Measurements from ENCODE around the gene CTXND2. TPM values are rescaled to one million over a fixed set of nuclear protein-coding genes. Genes with fewer than 3 reads are reported as not detected.

The CTXND2 gene
- total RNA-seq, 2 experiments from 2014 or later, result not detected

DNA sequence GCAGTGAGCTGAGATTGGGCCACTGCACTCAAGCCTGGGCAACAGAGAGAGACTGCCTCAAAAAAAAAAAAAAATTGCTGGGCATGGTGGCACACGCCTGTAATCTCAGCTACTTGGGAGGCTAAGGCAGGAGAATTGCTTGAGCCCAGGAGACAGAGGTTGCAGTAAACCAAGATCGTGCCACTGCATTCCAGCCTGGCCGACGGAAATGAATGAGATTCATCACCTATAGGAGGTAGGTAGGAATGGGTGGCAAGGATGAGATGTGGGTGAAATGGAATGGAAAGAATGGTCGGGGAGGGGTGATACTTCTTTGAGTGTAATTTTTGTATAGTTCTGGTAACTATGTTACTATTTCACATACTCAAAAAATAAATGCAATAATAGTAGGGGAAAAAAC is 15.4 kb downstream of the CTXND2 start:
- POLR2A ChIA-PET, result no interaction called here
- intact Hi-C loops (cut with micrococcal nuclease; ENCODE audit: unreplicated experiment), result no loop called here
- H3K36me3 ChIP-seq (ENCODE audit: insufficient read depth, low read length), result no peaks in the 10 kb centered on the region
- CTCF ChIA-PET (ENCODE audit: unreplicated experiment), result no interaction called here
- TF ChIP-seq, protein P1, sequence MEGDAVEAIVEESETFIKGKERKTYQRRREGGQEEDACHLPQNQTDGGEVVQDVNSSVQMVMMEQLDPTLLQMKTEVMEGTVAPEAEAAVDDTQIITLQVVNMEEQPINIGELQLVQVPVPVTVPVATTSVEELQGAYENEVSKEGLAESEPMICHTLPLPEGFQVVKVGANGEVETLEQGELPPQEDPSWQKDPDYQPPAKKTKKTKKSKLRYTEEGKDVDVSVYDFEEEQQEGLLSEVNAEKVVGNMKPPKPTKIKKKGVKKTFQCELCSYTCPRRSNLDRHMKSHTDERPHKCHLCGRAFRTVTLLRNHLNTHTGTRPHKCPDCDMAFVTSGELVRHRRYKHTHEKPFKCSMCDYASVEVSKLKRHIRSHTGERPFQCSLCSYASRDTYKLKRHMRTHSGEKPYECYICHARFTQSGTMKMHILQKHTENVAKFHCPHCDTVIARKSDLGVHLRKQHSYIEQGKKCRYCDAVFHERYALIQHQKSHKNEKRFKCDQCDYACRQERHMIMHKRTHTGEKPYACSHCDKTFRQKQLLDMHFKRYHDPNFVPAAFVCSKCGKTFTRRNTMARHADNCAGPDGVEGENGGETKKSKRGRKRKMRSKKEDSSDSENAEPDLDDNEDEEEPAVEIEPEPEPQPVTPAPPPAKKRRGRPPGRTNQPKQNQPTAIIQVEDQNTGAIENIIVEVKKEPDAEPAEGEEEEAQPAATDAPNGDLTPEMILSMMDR (conservative IDR thresholded peaks at IDR 0.05; ENCODE audit: low read length), result no peak
- TF ChIP-seq EZH2phosphoT487 (IDR thresholded peaks at IDR 0.05; ENCODE audit: borderline replicate concordance, low read depth, low read length), result no peak
- no peak for DNase-seq (ENCODE audit: low spot score)
- no peaks in the 10 kb centered on the region for H4K20me1 ChIP-seq (ENCODE audit: insufficient read depth, low read length)
- no peak overlapping the region for H3K27ac ChIP-seq (ENCODE audit: low read depth, low read length, poor library complexity, severe bottlenecking)
- H3K79me2 ChIP-seq (ENCODE audit: insufficient read depth, low read depth, low read length), result no peaks in the 10 kb centered on the region
- H2AFZ ChIP-seq (ENCODE audit: low read length), result no peak overlapping the region
- no peak overlapping the region for H3K4me3 ChIP-seq (ENCODE audit: low read depth, low read length, poor library complexity, severe bottlenecking)
- no peaks in the 10 kb centered on the region for H3K4me1 ChIP-seq (ENCODE audit: insufficient read depth, low read length, poor library complexity, severe bottlenecking)
- H3K9me2 ChIP-seq (ENCODE audit: insufficient read depth, low read length), result no peaks in the 10 kb centered on the region
- no peaks in the 10 kb centered on the region for H3K9me3 ChIP-seq (ENCODE audit: low read length)
- no peak overlapping the region for H3K4me2 ChIP-seq (ENCODE audit: low read length)
- no TSS peak for BruUV-seq (replicated peaks)

DNA sequence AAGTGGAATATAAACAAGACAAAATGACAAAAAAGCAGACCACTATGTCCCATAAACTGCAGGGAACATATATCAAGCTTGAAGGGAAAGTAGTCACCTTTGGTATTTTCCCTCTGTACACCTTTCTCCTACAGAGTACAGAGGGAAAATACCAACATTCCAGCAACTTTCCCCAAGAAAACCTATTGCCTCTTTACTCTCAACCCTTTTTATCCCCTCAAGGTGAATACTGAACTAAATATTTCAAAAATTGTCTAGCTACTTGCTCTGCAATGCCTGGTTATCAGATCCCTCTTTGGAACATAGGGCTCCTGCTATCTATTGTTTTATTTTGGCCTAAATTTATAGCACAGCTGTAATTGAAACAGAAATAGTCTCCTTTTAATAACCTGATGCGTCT is 15.8 kb downstream of the CTXND2 start:
- H4K20me1 ChIP-seq (ENCODE audit: insufficient read depth, low read length), result no peaks in the 10 kb centered on the region
- H3K79me2 ChIP-seq (ENCODE audit: insufficient read depth, low read depth, low read length), result no peaks in the 10 kb centered on the region
- no TSS peak for BruUV-seq (replicated peaks)
- intact Hi-C loops (cut with micrococcal nuclease; ENCODE audit: unreplicated experiment), result no loop called here
- H3K4me2 ChIP-seq (ENCODE audit: low read length), result no peak overlapping the region
- no peaks in the 10 kb centered on the region for H3K9me3 ChIP-seq (ENCODE audit: low read length)
- no peak for DNase-seq (ENCODE audit: low spot score)
- no peak overlapping the region for H3K27ac ChIP-seq (ENCODE audit: low read depth, low read length, poor library complexity, severe bottlenecking)
- ChIA-PET CTCF (ENCODE audit: unreplicated experiment) (no interaction called here), POLR2A (no interaction called here)
- TF ChIP-seq EZH2phosphoT487 (IDR thresholded peaks at IDR 0.05; ENCODE audit: borderline replicate concordance, low read depth, low read length), result no peak
- TF ChIP-seq, protein P1 (conservative IDR thresholded peaks at IDR 0.05; ENCODE audit: low read length), result no peak
- H3K4me1 ChIP-seq (ENCODE audit: insufficient read depth, low read length, poor library complexity, severe bottlenecking), result no peaks in the 10 kb centered on the region
- H2AFZ ChIP-seq (ENCODE audit: low read length), result no peak overlapping the region
- no peaks in the 10 kb centered on the region for H3K9me2 ChIP-seq (ENCODE audit: insufficient read depth, low read length)
- no peak overlapping the region for H3K4me3 ChIP-seq (ENCODE audit: low read depth, low read length, poor library complexity, severe bottlenecking)
- H3K36me3 ChIP-seq (ENCODE audit: insufficient read depth, low read length), result no peaks in the 10 kb centered on the region

DNA sequence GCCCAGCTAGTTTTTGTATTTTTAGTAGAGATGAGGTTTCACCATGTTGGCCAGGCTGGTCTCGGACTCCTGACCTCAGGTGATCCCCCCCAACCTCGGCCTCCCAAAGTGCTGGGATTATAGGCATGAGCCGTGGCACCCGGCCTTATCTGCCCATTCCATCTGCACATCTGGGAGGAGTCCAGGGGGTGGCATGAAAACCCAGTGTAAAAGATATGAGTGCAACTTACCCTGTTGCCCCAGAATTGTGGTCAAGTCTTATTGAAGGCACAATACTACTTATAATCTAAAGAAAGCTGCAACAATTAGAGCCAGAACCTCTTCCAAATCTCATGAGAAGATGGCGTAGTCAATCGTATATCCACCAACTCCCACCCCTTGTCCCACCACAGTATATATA is 18.4 kb downstream of the CTXND2 start:
- Histone ChIP-seq H3K4me1 (ENCODE audit: insufficient read depth, low read length, poor library complexity, severe bottlenecking) (peaks cover 8% of the 10 kb centered on the region), H3K9me3 (ENCODE audit: low read length) (peaks cover 5% of the 10 kb centered on the region; the same call in 1 of the 2 replicates), H3K79me2 (ENCODE audit: insufficient read depth, low read depth, low read length) (no peaks in the 10 kb centered on the region), H3K27ac (ENCODE audit: low read depth, low read length, poor library complexity, severe bottlenecking) (no peak overlapping the region), H3K36me3 (ENCODE audit: insufficient read depth, low read length) (no peaks in the 10 kb centered on the region), H3K4me2 (ENCODE audit: low read length) (no peak overlapping the region), H4K20me1 (ENCODE audit: insufficient read depth, low read length) (no peaks in the 10 kb centered on the region), H3K9me2 (ENCODE audit: insufficient read depth, low read length) (no peaks in the 10 kb centered on the region), H2AFZ (ENCODE audit: low read length) (no peak overlapping the region), H3K4me3 (ENCODE audit: low read depth, low read length, poor library complexity, severe bottlenecking) (no peak overlapping the region)
- TF ChIP-seq EZH2phosphoT487 (IDR thresholded peaks at IDR 0.05; ENCODE audit: borderline replicate concordance, low read depth, low read length), result no peak
- TF ChIP-seq, protein P1 (conservative IDR thresholded peaks at IDR 0.05; ENCODE audit: low read length), result no peak
- intact Hi-C loops (cut with micrococcal nuclease; ENCODE audit: unreplicated experiment), result no loop called here
- no peak for DNase-seq (ENCODE audit: low spot score)
- POLR2A ChIA-PET, result interaction anchor here (0.7 kb wide), 3 partner anchors 14 to 326 kb away, joined by 5 to 10 read pairs (median 6); partner anchors contain the start of gene MCL1
- CTCF ChIA-PET (ENCODE audit: unreplicated experiment), result no interaction called here
- no TSS peak for BruUV-seq (replicated peaks)

Measured in OCI-LY7 (cell line).